Astrocyte (in vitro differentiated cells and primary cell): ENCODE data around the gene PSMC3IP.

ENCODE experiments used
- CTCF ChIP-seq: IDR thresholded peaks from 2 replicates; pipeline ENCODE4 v1.5.1; 2011; ENCODE audit warnings: low read depth, mild to moderate bottlenecking, inconsistent platforms, low read length, moderate library complexity; ENCODE audit not compliant: insufficient read depth
- EZH2 ChIP-seq: IDR thresholded peaks from 2 replicates; pipeline ENCODE4 v1.6.1; 2012; ENCODE audit warnings: mild to moderate bottlenecking, low read length, inconsistent platforms; ENCODE audit not compliant: insufficient read depth

GRCh38 chr17:42548993-42549755 lies 28.4 kb downstream of the PSMC3IP start:
- TF ChIP-seq CTCF: no peak
- TF ChIP-seq EZH2: no peak
